Adrenal gland (tissue), 12 donors: ENCODE measurements around the gene CDH15. TPM values are rescaled to one million over a fixed set of nuclear protein-coding genes. Genes with fewer than 3 reads are reported as not detected.

Experiments
- DNase-seq, 7 donors: peaks; one replicate each; pipeline ENCODE4 v3.0.0-alpha.2; 2019 to 2020
- H3K27ac ChIP-seq, 5 donors: fragments of 200-600 bp; sonication (generic) in 4 of 5; 1 replicate in 3 of 5; 2 replicates in 2 of 5; pipeline versions ENCODE4 v1.5.1 to v1.8.0; 2016 to 2020; ENCODE audit warnings: mild to moderate bottlenecking in 1 of 5
- H3K27me3 ChIP-seq: fragments of 200-600 bp; 2 replicates; pipeline ENCODE4 v1.8.0; 2021
- H3K36me3 ChIP-seq, 2 donors: fragments of 200-600 bp; replicated peaks in 1 of 2; 1 replicate in 1 of 2; 2 replicates in 1 of 2; pipeline versions ENCODE4 v1.5.1 to v1.8.0; 2018 to 2022
- H3K4me1 ChIP-seq, 2 donors: fragments of 200-600 bp; replicated peaks in 1 of 2; 1 replicate in 1 of 2; 2 replicates in 1 of 2; pipeline versions ENCODE4 v1.5.1 to v1.8.0; 2018 to 2021
- H3K4me3 ChIP-seq, 4 donors: fragments of 200-600 bp; sonication (generic) in 3 of 4; one replicate each; pipeline ENCODE4 v1.5.1; 2016 to 2018
- H3K9me3 ChIP-seq, 3 donors: fragments of 200-600 bp; sonication (generic) in 1 of 3; replicated peaks in 1 of 3; 1 replicate in 2 of 3; 2 replicates in 1 of 3; pipeline versions ENCODE4 v1.5.1 to v1.8.0; 2016 to 2021
- CTCF ChIP-seq, 6 experiments: fragments of 450-650 bp in 4 of 6; fragments of 200-600 bp in 2 of 6; sonication (generic) in 1 of 6; IDR thresholded peaks; 1 replicate in 5 of 6; 2 replicates in 1 of 6; pipeline versions ENCODE4 v1.5.1 to v1.8.0; 2016 to 2021; ENCODE audit warnings: antibody characterized with exemption in 6 of 6, mild to moderate bottlenecking in 2 of 6, moderate library complexity in 1 of 6
- POLR2A ChIP-seq, 2 donors: fragments of 450-650 bp; IDR thresholded peaks; one replicate each; pipeline ENCODE4 v1.6.1; 2017; ENCODE audit warnings: antibody characterized with exemption in 2 of 2, mild to moderate bottlenecking in 2 of 2, moderate library complexity in 1 of 2
- WGBS, 4 donors: extraction: QIAGEN DNeasy Blood & Tissue Kit in 2 of 4; methylation state at CpG; one replicate each; pipeline versions ENCODE4 v1.1.5 to v1.1.7; 2013 to 2017; 5-methylcytosine and 5-hydroxymethylcytosine counted together
- intact Hi-C, 2 donors: fragments of 100-400 bp; cut with DNase I; formaldehyde crosslinking; loops; one replicate each; pipeline versions ENCODE4 v1.14.1 to v1.15.0; 2022 to 2023
- polyA plus RNA-seq, 3 donors: library from polyadenylated mRNA; stranded (reverse); fragments of 200-250 nt in 2 of 3; fragments of 350-450 nt in 1 of 3; fragmentation: Illumina TruSeq in 1 of 3; extraction: RNeasy Lipid Tissue Mini Kit (QIAGEN cat#74804) in 1 of 3; gene quantifications; one replicate each; pipeline ENCODE4 v1.2.3, GENCODE V29; 2013 to 2014
- total RNA-seq, 9 donors: library from RNA; depleted of rRNA in 4 of 9; stranded (reverse); fragments of >200 nt in 4 of 9; fragments of 120-200 nt in 1 of 9; fragmentation: NEBNext Ultra II Directional in 1 of 9; extraction: Animal tissue kit (Norgen Biotek cat#: 25700) in 1 of 9; gene quantifications; one replicate each; pipeline versions ENCODE4 v1.1.0 to v1.2.4, GENCODE V29; 2013 to 2023
- donor health status: healthy with polysubstance abuse.
- donor health status: Bipolar disorder and iron deficiency.
- donor health status: DM: yes; HTN: yes; CAD: no.
- donor health status: DM: no; HTN: no; CAD: no.
- donor health status: DM: no; HTN: no; CAD: no.
- donor health status: DM: yes; HTN: yes; CAD: no.

CDH15 gene
- total and polyA plus RNA-seq, 12 donors: 0.05 to 0.32 (median 0.17) TPM; not detected in 1

GRCh38 chr16:89222931-89223330 is 51.4 kb downstream of the CDH15 start:
- no peaks in the 10 kb centered on the region for H3K9me3 ChIP-seq
- no peaks in the 10 kb centered on the region for H3K27me3 ChIP-seq
- H3K4me3 ChIP-seq: no peak overlapping the region
- DNase-seq: no peak
- intact Hi-C loops: no loop called here
- WGBS, 4 donors: 88 to 92% (median 91%) methylated on average over 21 of the region's 21 CpGs
- no peak for TF ChIP-seq POLR2A (IDR thresholded peaks at IDR 0.05)
- TF ChIP-seq CTCF (IDR thresholded peaks at IDR 0.05): no peak
- peaks cover 0 to 57% of the 10 kb centered on the region in 2 donors for H3K36me3 ChIP-seq
- peaks cover 7 to 15% of the 10 kb centered on the region in 2 donors for H3K4me1 ChIP-seq
- no peak overlapping the region for H3K27ac ChIP-seq

GRCh38 chr16:89224665-89225064 is 53.1 kb downstream of the CDH15 start:
- WGBS, 4 donors: 94 to 98% (median 96%) methylated on average over 10 of the region's 10 CpGs
- no peak for TF ChIP-seq CTCF (IDR thresholded peaks at IDR 0.05)
- no peak for TF ChIP-seq POLR2A (IDR thresholded peaks at IDR 0.05)
- no peaks in the 10 kb centered on the region for H3K9me3 ChIP-seq
- H3K4me3 ChIP-seq: no peak overlapping the region
- no peak overlapping the region for H3K27ac ChIP-seq
- intact Hi-C loops: no loop called here
- H3K36me3 ChIP-seq: peaks cover 0 to 67% of the 10 kb centered on the region in 2 donors
- no peaks in the 10 kb centered on the region for H3K27me3 ChIP-seq
- H3K4me1 ChIP-seq: no peaks in the 10 kb centered on the region
- DNase-seq: no peak

GRCh38 chr16:89230255-89230654 is 58.7 kb downstream of the CDH15 start:
- Histone ChIP-seq H3K4me3 (no peak overlapping the region), H3K27ac (no peak overlapping the region), H3K36me3 (peaks cover 0 to 47% of the 10 kb centered on the region in 2 donors), H3K4me1 (no peaks in the 10 kb centered on the region), H3K9me3 (no peaks in the 10 kb centered on the region), H3K27me3 (no peaks in the 10 kb centered on the region)
- 92 to 100% (median 94%) methylated on average over 5 to 14 of the region's 14 CpGs for WGBS, 4 donors
- TF ChIP-seq CTCF (IDR thresholded peaks at IDR 0.05) (no peak), POLR2A (IDR thresholded peaks at IDR 0.05) (no peak)
- intact Hi-C loops: loop anchor here in 1 of 2 donors (10.0 kb wide), 1 partner anchor 415 kb away; no protein-coding TSS in a partner anchor
- DNase-seq: no peak

GRCh38 chr16:89232107-89232506 is 60.6 kb downstream of the CDH15 start:
- Histone ChIP-seq H3K27me3 (no peaks in the 10 kb centered on the region), H3K4me1 (no peaks in the 10 kb centered on the region), H3K36me3 (peaks cover 0 to 29% of the 10 kb centered on the region in 2 donors), H3K9me3 (no peaks in the 10 kb centered on the region), H3K4me3 (no peak overlapping the region), H3K27ac (no peak overlapping the region)
- no peak for TF ChIP-seq CTCF (IDR thresholded peaks at IDR 0.05)
- no peak for TF ChIP-seq POLR2A (IDR thresholded peaks at IDR 0.05)
- 20 to 51% (median 25%) methylated on average over 2 of the region's 2 CpGs for WGBS, 4 donors
- peak in 3 of 7 donors; percentile 25 to 51 (median 42) for DNase-seq
- intact Hi-C loops: loop anchor here in 1 of 2 donors (10.0 kb wide), 1 partner anchor 413 kb away; no protein-coding TSS in a partner anchor
